Fibroblast of lung (primary cell): ENCODE measurements around the gene ARHGEF10L. TPM values are rescaled to one million over a fixed set of nuclear protein-coding genes. Genes with fewer than 3 reads are reported as not detected.

ENCODE experiments used
- DNase-seq, 2 donors: peaks; one replicate each; pipeline versions ENCODE4 v3.0.0 to v3.0.0-alpha.2; 2010; ENCODE audit warnings: low read depth in 2 of 2
- H2AFZ ChIP-seq: 2 replicates; pipeline ENCODE4 v1.5.1; 2012; ENCODE audit warnings: low read length, control low read depth, inconsistent platforms
- H3K27ac ChIP-seq: 2 replicates; pipeline ENCODE4 v1.5.1; 2011; ENCODE audit warnings: low read length, control low read depth; ENCODE audit not compliant: insufficient read depth
- H3K27me3 ChIP-seq: 2 replicates; pipeline ENCODE4 v1.5.1; 2011; ENCODE audit warnings: mild to moderate bottlenecking, low read length; ENCODE audit not compliant: control insufficient read depth, insufficient read depth
- H3K36me3 ChIP-seq: 2 replicates; pipeline ENCODE4 v1.5.1; 2011; ENCODE audit warnings: low read length; ENCODE audit not compliant: control insufficient read depth, insufficient read depth
- H3K4me1 ChIP-seq: 2 replicates; pipeline ENCODE4 v1.5.1; 2011; ENCODE audit warnings: low read length; ENCODE audit not compliant: control insufficient read depth, insufficient read depth; ENCODE audit errors: extremely low read depth
- H3K4me2 ChIP-seq: 2 replicates; pipeline ENCODE4 v1.5.1; 2011; ENCODE audit warnings: low read length, control low read depth; ENCODE audit not compliant: insufficient read depth; ENCODE audit errors: extremely low read depth
- H3K4me3 ChIP-seq, 4 experiments: fragments of 200-600 bp in 1 of 4; sonication (generic) in 1 of 4; replicated peaks in 1 of 4; 2 replicates each; pipeline ENCODE4 v1.5.1; 2011 to 2016; ENCODE audit warnings: low read length in 4 of 4, low read depth in 3 of 4, mild to moderate bottlenecking in 3 of 4, control low read depth in 2 of 4, inconsistent platforms in 1 of 4, mixed read lengths in 1 of 4; ENCODE audit not compliant: insufficient read depth in 1 of 4; ENCODE audit errors: control extremely low read depth in 1 of 4
- H3K79me2 ChIP-seq: 2 replicates; pipeline ENCODE4 v1.5.1; 2012; ENCODE audit warnings: mild to moderate bottlenecking, low read length, inconsistent platforms; ENCODE audit not compliant: control insufficient read depth, insufficient read depth
- H3K9ac ChIP-seq: 2 replicates; pipeline ENCODE4 v1.5.1; 2011; ENCODE audit warnings: mild to moderate bottlenecking, low read length, control low read depth; ENCODE audit not compliant: insufficient read depth
- H3K9me3 ChIP-seq: 2 replicates; pipeline ENCODE4 v1.5.1; 2012; ENCODE audit warnings: low read depth, low read length; ENCODE audit not compliant: control insufficient read depth, insufficient read depth
- H4K20me1 ChIP-seq: 2 replicates; pipeline ENCODE4 v1.5.1; 2011; ENCODE audit warnings: low read length; ENCODE audit not compliant: control insufficient read depth, insufficient read depth; ENCODE audit errors: extremely low read depth
- CTCF ChIP-seq, 2 donors: IDR thresholded peaks in 1 of 2; conservative IDR thresholded peaks in 1 of 2; 1 replicate in 1 of 2; 2 replicates in 1 of 2; pipeline ENCODE4 v1.5.1; 2011 to 2012; ENCODE audit warnings: low read length in 2 of 2, control low read depth in 1 of 2, inconsistent platforms in 1 of 2, low read depth in 1 of 2, mild to moderate bottlenecking in 1 of 2
- EZH2 ChIP-seq: IDR thresholded peaks from 2 replicates; pipeline ENCODE4 v1.5.1; 2012; ENCODE audit warnings: low read length, control low read depth, mild to moderate bottlenecking; ENCODE audit errors: missing control alignments
- polyA plus RNA-seq, 2 donors: library from polyadenylated mRNA; depleted of rRNA in 1 of 2; stranded (reverse) in 1 of 2; unstranded in 1 of 2; fragments of >200 nt; gene quantifications; 2 replicates each; pipeline ENCODE4 v1.2.1, GENCODE V29; 2011 to 2012; ENCODE audit warnings: missing spikeins in 1 of 2
- total RNA-seq: library from RNA; depleted of rRNA; stranded (reverse); fragments of >200 nt; gene quantifications from 2 replicates; pipeline ENCODE4 v1.2.1, GENCODE V29; 2014

ARHGEF10L gene
- total and polyA plus RNA-seq, 2 donors (not counting 1 experiment from before 2014, with no cell fraction given) = 11.2 to 24.3 TPM

- Histone ChIP-seq H3K27me3 (no peaks in the 10 kb centered on the region), H3K79me2 (no peaks in the 10 kb centered on the region), H4K20me1 (no peaks in the 10 kb centered on the region), H3K4me2 (no peak overlapping the region), H3K36me3 (no peaks in the 10 kb centered on the region), H3K4me3 (no peak overlapping the region), H3K4me1 (peaks cover 2% of the 10 kb centered on the region), H3K9me3 (no peaks in the 10 kb centered on the region), H2AFZ (no peak overlapping the region), H3K27ac (no peak overlapping the region), H3K9ac (no peak overlapping the region)
- TF ChIP-seq EZH2 = no peak
- TF ChIP-seq CTCF (conservative IDR thresholded peaks at IDR 0.05 in 1 of 2, IDR thresholded peaks at IDR 0.05 in 1 of 2; ENCODE audit: low read depth in 1 of 2, low read length in 2 of 2) = no peak
- DNase-seq = no peak
These were observed 63.8 kb downstream of the ARHGEF10L start for GRCh38 chr1:17603091-17603841.

GRCh38 chr1:17605582-17606344, 66.3 kb downstream of the ARHGEF10L start:
- Histone ChIP-seq H3K27ac (no peak overlapping the region), H3K79me2 (no peaks in the 10 kb centered on the region), H3K9ac (no peak overlapping the region), H3K9me3 (no peaks in the 10 kb centered on the region), H3K4me2 (no peak overlapping the region), H3K27me3 (no peaks in the 10 kb centered on the region), H3K36me3 (peaks cover 2% of the 10 kb centered on the region), H3K4me1 (peaks cover 2% of the 10 kb centered on the region), H4K20me1 (no peaks in the 10 kb centered on the region), H3K4me3 (no peak overlapping the region), H2AFZ (no peak overlapping the region)
- DNase-seq = peak in 1 of 2 donors; percentile 49
- TF ChIP-seq EZH2 (no peak), CTCF (conservative IDR thresholded peaks at IDR 0.05 in 1 of 2, IDR thresholded peaks at IDR 0.05 in 1 of 2; ENCODE audit: low read depth in 1 of 2, low read length in 2 of 2) (no peak)

GRCh38 chr1:17606826-17607440, 67.4 kb downstream of the ARHGEF10L start:
- TF ChIP-seq EZH2 (no peak), CTCF (conservative IDR thresholded peaks at IDR 0.05 in 1 of 2, IDR thresholded peaks at IDR 0.05 in 1 of 2; ENCODE audit: low read depth in 1 of 2, low read length in 2 of 2) (peak; percentile 93 to 96)
- H4K20me1 ChIP-seq = no peaks in the 10 kb centered on the region
- peak; percentile 35 to 73 for DNase-seq
- no peak overlapping the region for H3K27ac ChIP-seq
- peaks cover 2% of the 10 kb centered on the region for H3K4me1 ChIP-seq
- no peaks in the 10 kb centered on the region for H3K27me3 ChIP-seq
- H3K9me3 ChIP-seq = no peaks in the 10 kb centered on the region
- H3K36me3 ChIP-seq = peaks cover 2% of the 10 kb centered on the region
- H3K4me2 ChIP-seq = no peak overlapping the region
- no peak overlapping the region for H3K9ac ChIP-seq
- H3K4me3 ChIP-seq = no peak overlapping the region
- H3K79me2 ChIP-seq = no peaks in the 10 kb centered on the region
- no peak overlapping the region for H2AFZ ChIP-seq
